GM12892 (cell line): ENCODE data around the gene MED15.
"Not testable (repeated sequence)": the region's sequence is repeated elsewhere in the genome, so short reads cannot be mapped to it uniquely, and the experiment has no call there.

Experiments used
- POLR2A ChIP-seq: IDR thresholded peaks from 2 replicates; pipeline ENCODE4 v1.6.1; 2011; ENCODE audit warnings: low read depth, low read length, control low read depth
- POLR2AphosphoS5 ChIP-seq: IDR thresholded peaks from 2 replicates; pipeline ENCODE4 v1.6.1; 2011; ENCODE audit warnings: low read depth, low read length, control low read depth
- TAF1 ChIP-seq: IDR thresholded peaks from 2 replicates; pipeline ENCODE4 v1.6.1; 2011; ENCODE audit warnings: low read depth, mild to moderate bottlenecking, control low read depth, low read length, borderline replicate concordance

DNA sequence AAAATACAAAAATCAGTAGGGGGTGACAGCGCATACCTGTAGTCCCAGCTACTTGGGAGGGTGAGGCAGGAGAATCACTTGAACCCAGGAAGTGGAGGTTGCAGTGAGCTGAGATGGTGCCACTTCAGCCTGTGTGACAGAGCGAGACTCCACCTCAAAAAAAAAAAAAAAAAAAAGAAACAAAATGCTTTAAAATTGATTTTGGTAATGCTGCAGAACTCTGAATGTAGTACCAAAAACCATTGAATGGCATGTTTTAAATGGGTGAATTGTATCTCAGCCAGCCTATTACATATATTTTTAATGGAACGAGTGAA lies 37.9 kb downstream of the MED15 start:
- not testable (repeated sequence) for TF ChIP-seq POLR2AphosphoS5, TAF1, POLR2A
